H1 (cell line): ENCODE measurements around the gene CUL2. TPM values are rescaled to one million over a fixed set of nuclear protein-coding genes. Genes with fewer than 3 reads are reported as not detected.
A peak's percentile ranks its signal among the peaks of the same experiment; 100 is the strongest.

ENCODE experiments used
- CTCF ChIA-PET: fragments of 300-600 bp; sonication (Branson Sonifier 250); formaldehyde crosslinking; loops from one replicate; lab custom pipeline; 2021; ENCODE audit not compliant: partially characterized antibody; lab: Charles Lee
- POLR2A ChIA-PET: fragments of 300-600 bp; sonication (Branson Sonifier 250); formaldehyde crosslinking; loops from one replicate; lab custom pipeline; 2021; ENCODE audit warnings: inconsistent platforms; ENCODE audit not compliant: partially characterized antibody; lab: Charles Lee
- DNase-seq, 2 experiments: peaks; one replicate each; pipeline versions ENCODE4 v3.0.0 to v3.0.0-alpha.2; 2010 to 2022; ENCODE audit warnings: low spot score in 2 of 2, low read depth in 1 of 2, mixed read lengths in 1 of 2
- FAIRE-seq: peaks from 2 replicates; lab custom pipeline; 2011; peaks lifted over from hg19 to GRCh38; lab: Jason Lieb, UNC
- H2AFZ ChIP-seq: 2 replicates; pipeline ENCODE4 v1.8.1; 2012; ENCODE audit warnings: low read length, inconsistent platforms
- H2AK5ac ChIP-seq: 2 replicates; pipeline ENCODE4 v1.6.1; 2013; ENCODE audit warnings: low read depth, low read length
- H2BK120ac ChIP-seq: replicated peaks from 2 replicates; pipeline ENCODE3; 2013; ENCODE audit warnings: low read depth, low read length, inconsistent platforms
- H2BK12ac ChIP-seq: 2 replicates; pipeline ENCODE4 v1.6.1; 2013; ENCODE audit warnings: low read depth, low read length
- H2BK15ac ChIP-seq: 2 replicates; pipeline ENCODE4 v1.6.1; 2013; ENCODE audit warnings: low read length
- H2BK20ac ChIP-seq: 2 replicates; pipeline ENCODE4 v1.6.1; 2013; ENCODE audit warnings: low read length
- H2BK5ac ChIP-seq: 2 replicates; pipeline ENCODE4 v1.6.1; 2013; ENCODE audit warnings: low read depth, low read length
- H3K14ac ChIP-seq: 2 replicates; pipeline ENCODE4 v1.6.1; 2013; ENCODE audit warnings: inconsistent platforms; ENCODE audit not compliant: insufficient read length
- H3K18ac ChIP-seq: 2 replicates; pipeline ENCODE4 v1.6.1; 2013; ENCODE audit warnings: low read length; ENCODE audit errors: extremely low read depth
- H3K23ac ChIP-seq: 2 replicates; pipeline ENCODE4 v1.6.1; 2013; ENCODE audit warnings: inconsistent platforms; ENCODE audit not compliant: insufficient read length
- H3K23me2 ChIP-seq: 2 replicates; pipeline ENCODE4 v1.6.1; 2013; ENCODE audit warnings: low read depth, low read length
- H3K27ac ChIP-seq: 2 replicates; pipeline ENCODE4 v1.6.1; 2011; ENCODE audit warnings: low read depth, low read length, inconsistent platforms
- H3K27me3 ChIP-seq, 4 experiments: replicated peaks in 1 of 4; 1 replicate in 1 of 4; 2 replicates in 3 of 4; pipeline versions ENCODE4 v1.6.1 to v1.8.1; 2011 to 2013; ENCODE audit warnings: low read length in 3 of 4, mild to moderate bottlenecking in 3 of 4, inconsistent platforms in 2 of 4, mixed read lengths in 2 of 4, moderate library complexity in 1 of 4; ENCODE audit not compliant: control insufficient read depth in 3 of 4, insufficient read depth in 3 of 4; ENCODE audit errors: extremely low read depth in 1 of 4
- H3K36me3 ChIP-seq, 4 experiments: 2 replicates each; pipeline versions ENCODE4 v1.6.1 to v1.8.1; 2011 to 2013; ENCODE audit warnings: mild to moderate bottlenecking in 4 of 4, low read length in 3 of 4, moderate library complexity in 2 of 4, control low read depth in 1 of 4, inconsistent platforms in 1 of 4; ENCODE audit not compliant: insufficient read depth in 4 of 4, control insufficient read depth in 2 of 4
- H3K4ac ChIP-seq: replicated peaks from 2 replicates; pipeline ENCODE3; 2013; ENCODE audit warnings: low read length, low read depth, mixed read lengths, inconsistent platforms; ENCODE audit not compliant: insufficient read length
- H3K4me1 ChIP-seq, 4 experiments: replicated peaks in 1 of 4; 1 replicate in 1 of 4; 2 replicates in 3 of 4; pipeline versions ENCODE4 v1.6.1 to v1.8.1; 2011 to 2013; ENCODE audit warnings: low read length in 3 of 4, inconsistent platforms in 2 of 4, mixed read lengths in 1 of 4; ENCODE audit not compliant: insufficient read depth in 4 of 4, control insufficient read depth in 3 of 4
- H3K4me2 ChIP-seq, 2 experiments: 2 replicates each; pipeline versions ENCODE4 v1.6.1 to v1.8.1; 2011 to 2013; ENCODE audit warnings: low read depth in 2 of 2, low read length in 2 of 2, control low read depth in 1 of 2, inconsistent platforms in 1 of 2, mild to moderate bottlenecking in 1 of 2; ENCODE audit not compliant: insufficient read depth in 1 of 2
- H3K4me3 ChIP-seq, 4 experiments: fragments of 200-600, 300-600 bp in 1 of 4; sonication (generic), shearing (Covaris generic), sonication (Bioruptor Twin) in 1 of 4; 2 replicates each; pipeline versions ENCODE4 v1.5.1 to v1.8.1; 2011 to 2016; ENCODE audit warnings: low read length in 4 of 4, low read depth in 3 of 4, control low read depth in 2 of 4, inconsistent platforms in 2 of 4, mild to moderate bottlenecking in 2 of 4, mixed read lengths in 1 of 4, moderate library complexity in 1 of 4; ENCODE audit not compliant: insufficient read depth in 2 of 4; ENCODE audit errors: extremely low read depth in 1 of 4
- H3K56ac ChIP-seq: replicated peaks from 2 replicates; pipeline ENCODE3; 2013; ENCODE audit warnings: low read depth, mild to moderate bottlenecking, mixed read lengths, low read length, inconsistent platforms; ENCODE audit not compliant: insufficient read length
- H3K79me1 ChIP-seq: 2 replicates; pipeline ENCODE4 v1.6.1; 2013; ENCODE audit warnings: low read depth, low read length, control low read depth
- H3K79me2 ChIP-seq, 2 experiments: 2 replicates each; pipeline versions ENCODE4 v1.6.1 to v1.8.1; 2012 to 2013; ENCODE audit warnings: low read length in 2 of 2, mild to moderate bottlenecking in 2 of 2, inconsistent platforms in 1 of 2; ENCODE audit not compliant: insufficient read depth in 2 of 2, control insufficient read depth in 1 of 2
- H3K9ac ChIP-seq, 4 experiments: replicated peaks in 1 of 4; 1 replicate in 1 of 4; 2 replicates in 3 of 4; pipeline versions ENCODE4 v1.6.1 to v1.8.1; 2011 to 2013; ENCODE audit warnings: low read depth in 3 of 4, low read length in 3 of 4, control low read depth in 2 of 4, mild to moderate bottlenecking in 2 of 4, moderate library complexity in 2 of 4, inconsistent platforms in 1 of 4; ENCODE audit errors: extremely low read depth in 1 of 4
- H3K9me3 ChIP-seq, 2 experiments: 2 replicates each; pipeline versions ENCODE4 v1.6.1 to v1.8.1; 2012 to 2013; ENCODE audit warnings: mild to moderate bottlenecking in 2 of 2, moderate library complexity in 2 of 2, control low read depth in 1 of 2, inconsistent platforms in 1 of 2, low read depth in 1 of 2, low read length in 1 of 2, mixed read lengths in 1 of 2; ENCODE audit not compliant: insufficient read depth in 2 of 2
- H4K20me1 ChIP-seq, 2 experiments: replicated peaks in 1 of 2; 2 replicates each; pipeline versions ENCODE3 to v1.8.1; 2011 to 2013; ENCODE audit warnings: inconsistent platforms in 2 of 2, low read length in 2 of 2, mild to moderate bottlenecking in 1 of 2; ENCODE audit not compliant: insufficient read depth in 2 of 2, control insufficient read depth in 1 of 2
- H4K5ac ChIP-seq: 2 replicates; pipeline ENCODE4 v1.6.1; 2013; ENCODE audit warnings: low read length, low read depth, mixed read lengths, inconsistent platforms; ENCODE audit not compliant: insufficient read length
- H4K8ac ChIP-seq: 2 replicates; pipeline ENCODE4 v1.8.0; 2013; ENCODE audit warnings: mild to moderate bottlenecking, moderate library complexity, low read length, inconsistent platforms; ENCODE audit not compliant: insufficient read depth; ENCODE audit errors: extremely low read depth
- H4K91ac ChIP-seq: replicated peaks from 2 replicates; pipeline ENCODE3; 2013; ENCODE audit warnings: low read length, mixed read lengths, inconsistent platforms; ENCODE audit not compliant: insufficient read length
- CTCF ChIP-seq, 3 experiments: IDR thresholded peaks; 1 replicate in 2 of 3; 2 replicates in 1 of 3; pipeline versions ENCODE4 v1.5.1 to v1.6.1; 2011; ENCODE audit warnings: low read length in 3 of 3, mild to moderate bottlenecking in 3 of 3, inconsistent platforms in 2 of 3, low read depth in 1 of 3, moderate library complexity in 1 of 3; ENCODE audit not compliant: insufficient read depth in 1 of 3; ENCODE audit errors: control extremely low read depth in 1 of 3
- KDM1A ChIP-seq: fragments of 200-600, 300-600 bp; sonication (generic); IDR thresholded peaks from 2 replicates; pipeline ENCODE4 v1.7.1; 2016; ENCODE audit warnings: mild to moderate bottlenecking, low read length, borderline replicate concordance
- RAD21 ChIP-seq, 2 experiments: IDR thresholded peaks in 1 of 2; conservative IDR thresholded peaks in 1 of 2; 2 replicates each; pipeline ENCODE4 v1.6.1; 2011; ENCODE audit warnings: low read depth in 2 of 2, low read length in 2 of 2, improper control_type of control experiment in 1 of 2, inconsistent platforms in 1 of 2, mild to moderate bottlenecking in 1 of 2, moderate library complexity in 1 of 2
- WGBS, 2 experiments: shearing (Covaris generic) in 1 of 2; methylation state at CpG; one replicate each; pipeline versions ENCODE4 v1.1.6 to v1.1.7; 2013 to 2015; ENCODE audit warnings: low lambda C conversion rate in 2 of 2, mixed read lengths in 2 of 2, inconsistent platforms in 1 of 2, low coverage in 1 of 2, missing lambda C conversion rate in 1 of 2; ENCODE audit not compliant: insufficient replicate concordance in 2 of 2, insufficient coverage in 1 of 2, insufficient read length in 1 of 2; ENCODE audit errors: extremely low coverage in 1 of 2, missing lambda C conversion rate in 1 of 2; 5-methylcytosine and 5-hydroxymethylcytosine counted together
- polyA plus RNA-seq, 7 experiments: library from polyadenylated mRNA; depleted of rRNA in 3 of 7; stranded (reverse) in 5 of 7; unstranded in 2 of 7; fragments of >200 nt in 5 of 7; fragments of 200-250 nt in 2 of 7; gene quantifications; 1 replicate in 5 of 7; 2 replicates in 1 of 7; 4 replicates in 1 of 7; pipeline versions ENCODE4 v1.2.1 to v1.2.3, GENCODE V29; 2011 to 2013; ENCODE audit warnings: missing spikeins in 2 of 7, mixed read lengths in 2 of 7
- total RNA-seq: library from RNA; stranded (reverse); fragmentation: NEBNext Ultra II Directional; extraction: Animal tissue kit (Norgen Biotek cat#: 25700); gene quantifications from 2 replicates; pipeline ENCODE4 v1.2.1, GENCODE V29; 2021

CUL2 gene
- total and polyA plus RNA-seq, 2 of the 8 experiments (the other 6 are each of a cell fraction or from before 2014, with no cell fraction given): 10.2 to 43.1 TPM

GRCh38 chr10:34960983-34961382, 129.2 kb downstream of the CUL2 start:
- H3K27me3 ChIP-seq: no peaks in the 10 kb centered on the region
- H2BK12ac ChIP-seq: no peak overlapping the region
- no peak overlapping the region for H2BK15ac ChIP-seq
- H2BK5ac ChIP-seq: no peak overlapping the region
- no peaks in the 10 kb centered on the region for H3K9me3 ChIP-seq
- POLR2A ChIA-PET: no interaction called here
- no peak overlapping the region for H3K4me3 ChIP-seq
- no peak overlapping the region for H2AK5ac ChIP-seq
- no peak overlapping the region for H3K23ac ChIP-seq
- no peak overlapping the region; the same call in 1 of the 2 replicates for H3K27ac ChIP-seq
- H2BK20ac ChIP-seq: no peak overlapping the region
- H4K91ac ChIP-seq: no peak overlapping the region
- no peak overlapping the region for H3K9ac ChIP-seq
- H4K8ac ChIP-seq: no peak overlapping the region
- H4K5ac ChIP-seq: no peak overlapping the region
- H4K20me1 ChIP-seq: no peaks in the 10 kb centered on the region
- H3K36me3 ChIP-seq: no peaks in the 10 kb centered on the region
- WGBS, 2 experiments: 89% methylated on average over 8 of the region's 8 CpGs; no CpG with 5 or more reads in 1 of the 2 experiments
- H3K56ac ChIP-seq: no peak overlapping the region
- H3K4ac ChIP-seq: no peak overlapping the region
- no peak overlapping the region for H3K4me2 ChIP-seq
- FAIRE-seq: no peak
- CTCF ChIA-PET: interaction anchor here (0.6 to 1.6 kb wide), 7 partner anchors 11 to 304 kb away, joined by 3 to 6 read pairs (median 3); no protein-coding TSS in a partner anchor
- H3K79me2 ChIP-seq: no peaks in the 10 kb centered on the region
- no peaks in the 10 kb centered on the region for H3K79me1 ChIP-seq
- H2BK120ac ChIP-seq: no peak overlapping the region
- TF ChIP-seq KDM1A (no peak), CTCF (IDR thresholded peaks at IDR 0.05; ENCODE audit: control extremely low read depth in 1 of 3, insufficient read depth in 1 of 3, low read depth in 1 of 3, low read length in 3 of 3) (peak in 2 of 3 experiments; percentile 25 to 46; a peak in 3 of 4 replicates), RAD21 (IDR thresholded peaks at IDR 0.05 in 1 of 2, conservative IDR thresholded peaks at IDR 0.05 in 1 of 2; ENCODE audit: low read depth in 2 of 2, low read length in 2 of 2) (peak; percentile 51 to 60)
- TF ChIP-seq, all 59 proteins: peak for 2
- Histone ChIP-seq H3K4me1 (no peaks in the 10 kb centered on the region), H3K18ac (no peak overlapping the region), H2AFZ (no peak overlapping the region), H3K23me2 (no peaks in the 10 kb centered on the region), H3K14ac (no peak overlapping the region)
- no peak for DNase-seq
